HCT116 (cell line): Measurements from ENCODE around the gene SLC7A8.

Experiments
- CEBPB ChIP-seq: IDR thresholded peaks from 2 replicates; pipeline ENCODE4 v1.6.1; 2012; ENCODE audit warnings: low read depth
- CTCF ChIP-seq, 3 experiments: fragments of 200-600 bp in 1 of 3; sonication (generic) in 1 of 3; IDR thresholded peaks in 2 of 3; conservative IDR thresholded peaks in 1 of 3; 2 replicates each; pipeline ENCODE4 v1.5.1; 2012 to 2017; ENCODE audit warnings: low read depth in 2 of 3, low read length in 2 of 3, antibody characterized with exemption in 1 of 3, borderline replicate concordance in 1 of 3, control low read depth in 1 of 3, mild to moderate bottlenecking in 1 of 3, mixed read lengths in 1 of 3, mixed run types in 1 of 3, moderate library complexity in 1 of 3; ENCODE audit not compliant: insufficient read depth in 1 of 3
- EGR1 ChIP-seq: IDR thresholded peaks from 2 replicates; pipeline ENCODE4 v1.6.1; 2012; ENCODE audit warnings: low read depth
- REST ChIP-seq: IDR thresholded peaks from 2 replicates; pipeline ENCODE4 v1.6.1; 2012; ENCODE audit warnings: low read depth
- ZBTB33 ChIP-seq: IDR thresholded peaks from 2 replicates; pipeline ENCODE4 v1.6.1; 2011; ENCODE audit warnings: mild to moderate bottlenecking, low read length, moderate library complexity; ENCODE audit not compliant: insufficient replicate concordance; ENCODE audit errors: extremely low read depth

- TF ChIP-seq EGR1 (no peak), CTCF (IDR thresholded peaks at IDR 0.05 in 2 of 3, conservative IDR thresholded peaks at IDR 0.05 in 1 of 3; ENCODE audit: borderline replicate concordance in 1 of 3, insufficient read depth in 1 of 3, low read depth in 2 of 3, low read length in 2 of 3) (no peak), ZBTB33 (no peak), CEBPB (no peak), REST (no peak)
Observed at GRCh38 chr14:23151342-23151741, 32.1 kb downstream of the SLC7A8 start.
